Smooth muscle cell of bladder (primary cell): ENCODE data around the gene ANK2. TPM values are rescaled to one million over a fixed set of nuclear protein-coding genes. Genes with fewer than 3 reads are reported as not detected.

Source experiments
- total RNA-seq: library from RNA; depleted of rRNA; stranded (reverse); fragments of >200 nt; gene quantifications from 2 replicates; pipeline ENCODE4 v1.2.3, GENCODE V29; 2014

The ANK2 gene
- 34.0 and 45.4 TPM in 2 replicates for total RNA-seq

GRCh38 chr4:113049421-113050370 is at the start of gene ANK2:
TSS of gene ANK2 (plus strand) at chr4:113049653. CDS start at chr4:113049729, 76 bp downstream.

